PFSK-1 (cell line): Measurements from ENCODE around the gene SAPCD1.

Source experiments
- FOXP2 ChIP-seq: optimal IDR thresholded peaks from 2 replicates; pipeline ENCODE3; 2011; ENCODE audit warnings: borderline replicate concordance, control low read depth, inconsistent platforms; ENCODE audit not compliant: insufficient read depth; ENCODE audit errors: extremely low read length, extremely low read depth
- POLR2AphosphoS5 ChIP-seq: IDR thresholded peaks from 2 replicates; pipeline ENCODE4 v1.6.1; 2012; ENCODE audit warnings: low read depth, mild to moderate bottlenecking, control low read depth, low read length, moderate library complexity
- SIN3A ChIP-seq: IDR thresholded peaks from 2 replicates; pipeline ENCODE4 v1.6.1; 2012; ENCODE audit warnings: mild to moderate bottlenecking, low read length, moderate library complexity, borderline replicate concordance; ENCODE audit not compliant: insufficient read depth
- TAF1 ChIP-seq: IDR thresholded peaks from 2 replicates; pipeline ENCODE4 v1.6.1; 2012; ENCODE audit warnings: low read length, control low read depth, borderline replicate concordance; ENCODE audit not compliant: insufficient read depth
- TF ChIP-seq, protein P1 (sequence below), 2 experiments: IDR thresholded peaks; 2 replicates each; pipeline versions ENCODE4 v1.6.1 to v1.8.0; 2011 to 2012; ENCODE audit warnings: low read depth in 2 of 2, low read length in 2 of 2, control low read depth in 1 of 2, inconsistent platforms in 1 of 2, mild to moderate bottlenecking in 1 of 2, moderate library complexity in 1 of 2; ENCODE audit not compliant: insufficient read depth in 1 of 2

SAPCD1 gene

DNA sequence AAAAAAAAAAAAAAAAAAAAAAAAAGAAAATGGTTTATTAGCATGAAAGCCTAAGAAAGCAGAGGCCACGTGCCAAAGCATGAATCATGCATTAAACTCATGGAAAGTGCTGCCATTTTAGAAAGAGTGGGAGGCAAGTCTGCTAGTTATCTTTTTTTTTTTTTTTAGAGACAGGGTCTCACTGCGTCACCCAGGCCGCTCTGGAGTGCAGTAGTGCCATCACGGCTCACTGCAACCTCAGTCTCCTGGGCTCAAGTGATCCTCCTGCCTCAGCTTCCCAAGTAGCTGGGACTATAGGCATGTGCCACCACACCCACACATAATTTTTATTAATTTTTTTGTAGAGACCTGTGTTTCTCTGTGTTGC, 9.5 kb downstream of the SAPCD1 start:
- no peak for TF ChIP-seq FOXP2

DNA sequence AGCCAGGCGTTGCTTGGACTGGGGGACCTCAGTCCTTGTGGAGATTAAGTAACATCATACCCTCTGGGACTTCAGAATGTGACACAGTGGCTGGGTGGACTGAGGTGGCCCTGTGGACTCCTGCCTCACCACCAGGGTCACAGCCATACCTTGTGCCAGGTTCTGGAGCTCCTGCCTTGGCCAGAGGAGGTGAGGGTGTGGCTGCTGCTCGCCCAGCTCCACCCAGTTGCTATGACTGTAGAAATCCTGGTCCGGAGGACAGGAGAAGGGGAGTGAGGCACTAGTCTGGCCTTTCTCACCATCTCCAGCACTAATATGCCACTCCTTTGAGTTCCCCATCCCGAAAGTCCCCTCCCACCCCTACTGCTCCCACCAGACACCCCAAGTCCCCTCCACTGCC, 12.7 kb downstream of the SAPCD1 start:
- TF ChIP-seq TAF1 (no peak), POLR2AphosphoS5 (no peak), SIN3A (no peak), FOXP2 (no peak)
- TF ChIP-seq, protein P1, sequence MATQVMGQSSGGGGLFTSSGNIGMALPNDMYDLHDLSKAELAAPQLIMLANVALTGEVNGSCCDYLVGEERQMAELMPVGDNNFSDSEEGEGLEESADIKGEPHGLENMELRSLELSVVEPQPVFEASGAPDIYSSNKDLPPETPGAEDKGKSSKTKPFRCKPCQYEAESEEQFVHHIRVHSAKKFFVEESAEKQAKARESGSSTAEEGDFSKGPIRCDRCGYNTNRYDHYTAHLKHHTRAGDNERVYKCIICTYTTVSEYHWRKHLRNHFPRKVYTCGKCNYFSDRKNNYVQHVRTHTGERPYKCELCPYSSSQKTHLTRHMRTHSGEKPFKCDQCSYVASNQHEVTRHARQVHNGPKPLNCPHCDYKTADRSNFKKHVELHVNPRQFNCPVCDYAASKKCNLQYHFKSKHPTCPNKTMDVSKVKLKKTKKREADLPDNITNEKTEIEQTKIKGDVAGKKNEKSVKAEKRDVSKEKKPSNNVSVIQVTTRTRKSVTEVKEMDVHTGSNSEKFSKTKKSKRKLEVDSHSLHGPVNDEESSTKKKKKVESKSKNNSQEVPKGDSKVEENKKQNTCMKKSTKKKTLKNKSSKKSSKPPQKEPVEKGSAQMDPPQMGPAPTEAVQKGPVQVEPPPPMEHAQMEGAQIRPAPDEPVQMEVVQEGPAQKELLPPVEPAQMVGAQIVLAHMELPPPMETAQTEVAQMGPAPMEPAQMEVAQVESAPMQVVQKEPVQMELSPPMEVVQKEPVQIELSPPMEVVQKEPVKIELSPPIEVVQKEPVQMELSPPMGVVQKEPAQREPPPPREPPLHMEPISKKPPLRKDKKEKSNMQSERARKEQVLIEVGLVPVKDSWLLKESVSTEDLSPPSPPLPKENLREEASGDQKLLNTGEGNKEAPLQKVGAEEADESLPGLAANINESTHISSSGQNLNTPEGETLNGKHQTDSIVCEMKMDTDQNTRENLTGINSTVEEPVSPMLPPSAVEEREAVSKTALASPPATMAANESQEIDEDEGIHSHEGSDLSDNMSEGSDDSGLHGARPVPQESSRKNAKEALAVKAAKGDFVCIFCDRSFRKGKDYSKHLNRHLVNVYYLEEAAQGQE (IDR thresholded peaks at IDR 0.05; ENCODE audit: insufficient read depth in 1 of 2, low read depth in 2 of 2, low read length in 2 of 2) = no peak

DNA sequence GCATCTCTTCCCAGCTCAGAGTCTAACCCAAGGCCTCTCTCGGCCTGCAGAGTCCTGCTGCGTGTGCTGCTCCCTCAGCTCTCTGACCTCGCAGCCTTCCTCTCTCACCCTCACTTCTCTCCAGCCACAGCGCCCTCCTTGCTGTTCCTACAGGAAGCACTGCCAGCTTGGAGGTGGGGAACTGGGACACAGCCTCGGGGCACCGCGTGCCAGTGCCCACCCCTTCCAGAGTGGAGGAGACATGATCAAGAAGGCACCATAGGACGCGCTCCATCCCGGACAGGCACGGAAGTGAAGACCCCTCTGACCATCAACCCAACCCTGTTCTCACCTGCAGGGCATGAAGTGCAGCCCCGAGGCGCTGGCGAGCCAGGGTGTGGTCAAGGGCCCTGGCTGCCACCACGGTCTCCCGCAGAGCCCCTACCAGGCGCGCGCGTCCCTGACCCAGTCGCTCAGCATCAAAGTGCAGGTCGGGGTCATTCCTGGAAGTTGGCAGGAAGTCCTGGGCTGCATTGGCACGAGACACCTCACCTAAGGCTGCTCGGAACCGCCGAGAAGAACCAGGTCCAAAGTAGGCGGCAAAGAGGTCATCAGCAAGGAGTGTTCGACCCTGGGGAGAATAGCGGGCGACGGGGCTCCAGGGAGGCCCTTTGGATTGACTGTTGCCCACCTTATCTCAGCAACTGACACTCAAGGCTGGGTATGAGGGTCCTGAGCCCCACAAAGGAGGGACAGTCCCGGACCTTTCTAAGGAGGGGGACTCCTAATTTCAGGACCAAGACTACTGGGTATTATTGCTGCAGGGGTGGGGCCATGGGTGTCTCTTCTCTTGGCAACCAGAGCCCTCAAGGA, 13.4 kb downstream of the SAPCD1 start:
- TF ChIP-seq, protein P1 (IDR thresholded peaks at IDR 0.05; ENCODE audit: insufficient read depth in 1 of 2, low read depth in 2 of 2, low read length in 2 of 2) = no peak
- TF ChIP-seq TAF1 (no peak), FOXP2 (no peak), SIN3A (no peak), POLR2AphosphoS5 (no peak)

DNA sequence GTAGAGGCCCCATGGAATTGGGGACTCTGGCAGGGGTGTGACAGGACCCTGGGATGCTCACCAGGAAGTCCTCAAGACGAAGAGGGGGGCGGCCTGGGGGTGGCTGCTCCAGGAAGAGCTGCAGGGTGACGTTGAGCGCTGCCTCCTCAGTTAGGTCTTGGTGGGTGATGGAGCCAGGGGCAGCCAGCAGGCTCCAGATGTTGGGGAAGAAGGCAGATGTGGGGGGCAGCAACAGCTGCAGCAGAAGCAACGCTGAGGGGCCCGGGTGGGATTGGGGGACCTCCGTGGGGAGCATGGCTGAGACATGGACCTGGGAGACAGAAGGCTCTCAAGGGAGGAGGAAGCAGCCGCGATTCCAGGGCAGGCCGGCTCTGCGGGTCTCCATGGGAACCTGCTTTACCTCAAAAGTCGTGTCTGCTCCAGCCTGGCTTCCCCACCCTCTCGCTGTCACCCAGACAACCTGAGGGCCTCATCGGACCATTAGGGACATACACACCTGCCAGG, 14.1 kb downstream of the SAPCD1 start:
- TF ChIP-seq POLR2AphosphoS5 (no peak), TAF1 (no peak), FOXP2 (no peak), SIN3A (no peak)
- TF ChIP-seq, protein P1 (IDR thresholded peaks at IDR 0.05; ENCODE audit: insufficient read depth in 1 of 2, low read depth in 2 of 2, low read length in 2 of 2) = no peak

DNA sequence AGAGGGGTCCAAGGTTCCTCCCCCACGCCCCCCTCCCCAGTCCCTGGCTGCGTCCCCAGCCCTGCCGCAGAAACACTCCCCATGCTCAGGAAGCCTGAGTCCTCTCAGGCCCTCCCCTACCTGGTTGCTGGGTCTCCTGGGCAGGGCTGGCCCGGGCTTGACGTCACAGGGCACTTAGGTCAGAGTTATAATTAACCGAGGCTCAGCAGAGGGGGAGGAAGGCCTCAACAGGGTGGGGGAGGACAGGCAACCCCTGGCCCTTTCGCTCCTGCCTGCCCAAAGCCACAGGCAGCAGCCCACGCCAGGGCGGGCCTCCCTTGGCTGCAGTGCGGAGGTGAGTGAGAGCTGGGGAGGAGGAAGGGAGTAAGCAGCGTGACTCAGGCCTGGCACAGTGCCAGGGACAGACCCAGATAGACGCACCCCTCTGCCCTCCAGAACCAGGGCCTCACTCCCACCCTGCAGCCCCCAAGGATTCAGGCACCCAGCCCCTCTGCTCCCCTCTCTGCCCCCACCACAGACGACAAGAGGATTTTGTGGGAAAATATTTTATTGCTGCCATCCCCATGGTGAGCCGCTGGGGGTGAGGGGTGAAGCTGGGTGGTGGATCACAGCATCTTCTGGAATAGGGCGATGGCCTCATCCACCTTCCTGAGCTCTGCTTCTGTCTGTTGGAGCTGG, 14.7 kb downstream of the SAPCD1 start, which contains the start of gene VWA7:
TSS of gene VWA7 (minus strand) at position 340 of the 678 bp plus-strand sequence. CDS start 549 bp downstream, outside the sequence.
- TF ChIP-seq, protein P1 (IDR thresholded peaks at IDR 0.05; ENCODE audit: insufficient read depth in 1 of 2, low read depth in 2 of 2, low read length in 2 of 2) = peak in 1 of 2 experiments; percentile 13; a peak in 3 of 4 replicates
- peak; percentile 54; the same call in 1 of the 2 replicates for TF ChIP-seq TAF1
- no peak for TF ChIP-seq FOXP2
- TF ChIP-seq POLR2AphosphoS5 = peak; percentile 70
- peak; percentile 78; the same call in 1 of the 2 replicates for TF ChIP-seq SIN3A
